ENCODE data around the gene ORM2.
"Not testable (repeated sequence)": the region's sequence is repeated elsewhere in the genome, so short reads cannot be mapped to it uniquely, and the experiment has no call there.

DNA sequence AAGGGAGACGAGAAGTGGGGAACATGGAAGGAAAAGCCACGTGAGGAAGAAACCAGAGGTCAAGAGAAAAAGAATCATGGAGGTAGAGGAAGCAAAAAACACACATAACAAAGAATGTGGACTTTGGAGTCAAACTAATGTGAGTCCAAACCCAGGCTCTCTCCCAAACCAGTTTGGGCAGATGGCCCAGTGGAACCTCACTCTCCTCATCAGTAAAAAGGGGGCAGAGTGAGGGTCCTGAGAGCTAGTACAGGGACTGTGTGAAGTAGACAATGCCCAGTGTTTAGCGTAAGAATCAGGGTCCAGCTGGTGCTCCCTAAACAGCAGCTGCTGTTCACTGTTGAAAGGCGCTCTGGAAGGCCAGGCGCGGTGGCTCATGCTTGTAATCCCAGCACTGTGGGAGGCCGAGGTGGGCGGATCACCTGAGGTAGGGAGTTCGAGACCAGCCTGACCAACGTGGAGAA, 1.3 kb upstream of the ORM2 start:
- TF ChIP-seq POU2F2, POLR2AphosphoS5 (IDR thresholded peaks at IDR 0.05; ENCODE audit: low read depth, low read length): not testable (repeated sequence)

Measured in GM12891 (cell line).